Measurements from ENCODE around the gene FAM227B.

DNA sequence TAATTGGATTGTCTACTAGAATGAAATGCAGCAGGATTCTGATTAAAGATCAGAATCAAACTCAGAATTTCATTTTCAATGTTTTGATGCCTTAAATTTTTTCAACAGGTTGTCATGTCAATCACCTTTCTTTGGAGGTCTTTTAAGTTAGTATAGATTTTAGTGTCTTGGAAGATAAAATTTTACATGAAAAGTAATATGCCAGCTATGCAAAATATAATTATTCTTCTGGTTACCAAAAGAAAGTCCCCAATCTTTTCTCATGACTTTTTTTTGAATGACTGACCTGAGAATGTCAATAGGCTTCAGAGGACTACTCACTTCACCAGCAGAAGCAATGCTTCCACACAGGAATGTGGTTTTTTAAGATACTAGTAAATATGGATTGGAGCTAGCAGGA, 193.2 kb downstream of the FAM227B start:
- TF ChIP-seq CTCF (IDR thresholded peaks at IDR 0.05) (no peak), POLR2A (IDR thresholded peaks at IDR 0.05) (no peak)
